HG02840 (cell line): Measurements from ENCODE around the gene BRICD5.

Source experiments
- ATAC-seq: cut with Tn5 transposase; IDR thresholded peaks from one replicate; pipeline ENCODE4 v1.9.1; 2021; ENCODE audit warnings: mild to moderate bottlenecking, moderate library complexity, moderate number of reproducible peaks; ENCODE audit not compliant: unreplicated experiment, low FRiP score

The BRICD5 gene

DNA sequence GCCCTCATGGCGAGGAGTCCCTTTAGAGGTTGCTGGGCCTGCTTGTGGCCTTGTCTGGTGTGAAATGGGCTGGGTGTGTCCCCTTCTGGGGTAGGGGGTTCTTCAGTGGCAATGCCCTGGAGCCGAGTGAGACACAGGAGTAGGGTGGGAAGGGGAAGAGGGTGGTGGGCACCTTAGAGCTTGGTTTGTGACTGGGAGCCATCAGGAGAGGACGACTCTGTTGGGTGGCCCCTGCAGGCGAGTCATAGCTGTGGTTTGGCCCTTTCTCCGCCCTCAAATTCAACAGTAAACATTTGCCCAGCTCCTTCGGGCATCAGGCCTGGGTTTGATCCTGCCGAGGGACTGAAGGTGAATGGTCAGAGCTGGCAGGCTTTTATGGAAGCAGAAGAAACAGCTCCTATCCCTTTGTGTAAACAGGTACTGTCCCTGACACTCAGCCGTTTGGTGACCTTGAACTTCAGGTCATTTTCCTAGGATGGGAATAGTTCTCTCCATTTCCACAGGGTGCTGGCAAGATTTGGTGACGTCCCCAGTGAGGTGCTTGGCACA, 15.7 kb upstream of the BRICD5 start:
- ATAC-seq, result no peak

DNA sequence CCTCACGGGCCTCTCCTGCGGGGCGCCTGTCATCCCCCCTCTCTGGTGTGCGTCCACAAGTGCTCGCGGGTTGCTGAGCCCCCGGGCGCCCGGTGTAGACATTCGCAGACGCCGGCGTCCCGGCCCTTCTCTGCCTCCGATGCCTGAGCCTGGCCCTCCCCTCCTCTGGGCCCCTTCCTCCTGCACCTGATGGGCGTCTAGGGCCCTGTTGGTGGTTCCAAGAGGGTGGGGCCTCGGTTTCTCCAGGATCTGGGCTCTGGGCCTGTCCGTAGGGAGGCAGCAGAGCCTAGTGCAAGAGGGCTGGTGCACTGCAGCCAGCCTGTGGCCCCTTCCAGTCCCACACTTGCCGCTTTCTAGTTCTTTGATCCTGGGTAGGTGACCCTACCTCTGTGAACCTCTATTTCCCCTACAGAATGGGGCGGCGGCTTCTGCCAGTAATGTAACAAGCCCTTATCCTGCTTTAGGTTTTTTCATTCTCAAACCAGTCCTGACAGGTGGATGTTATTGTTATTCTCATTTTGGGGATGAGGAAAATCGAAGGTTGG, 13.4 kb upstream of the BRICD5 start:
- peak; percentile 22 for ATAC-seq

DNA sequence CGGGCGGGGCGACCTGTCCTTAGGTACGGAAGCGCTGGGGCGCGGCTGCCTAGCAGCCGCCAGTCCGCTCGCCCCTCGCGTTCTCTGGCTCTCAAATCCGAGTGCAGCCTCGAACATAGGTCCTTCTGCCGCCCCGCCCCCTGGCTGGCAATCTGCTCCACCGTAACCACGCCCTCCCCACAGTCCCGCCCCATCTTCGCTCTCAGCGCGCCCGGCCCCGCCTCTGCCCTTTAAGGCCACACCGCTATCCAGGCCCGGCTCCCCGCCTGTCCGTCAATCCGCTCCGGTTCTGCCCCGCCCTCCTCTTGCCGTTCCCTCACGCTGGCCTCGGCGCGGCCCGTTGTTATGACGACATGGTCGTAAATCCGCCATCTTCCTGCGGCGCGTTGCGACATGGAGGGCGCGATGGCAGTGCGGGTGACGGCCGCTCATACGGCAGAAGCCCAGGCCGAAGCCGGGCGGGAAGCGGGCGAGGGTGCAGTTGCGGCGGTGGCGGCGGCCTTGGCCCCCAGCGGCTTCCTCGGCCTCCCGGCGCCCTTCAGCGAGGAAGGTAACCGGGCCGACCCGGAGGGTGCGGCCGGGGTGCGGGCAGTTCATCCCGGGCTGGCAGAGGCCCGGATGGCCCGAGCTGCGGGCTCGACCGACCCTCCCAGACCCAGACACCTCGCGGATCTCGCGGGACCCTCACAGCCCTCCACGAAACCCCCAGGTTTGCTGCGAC, 12.7 kb upstream of the BRICD5 start, which contains the start of gene E4F1:
Gene E4F1, plus strand, starts transcription at position 371 of the 721 bp plus-strand sequence. Its CDS starts 23 bp downstream, at position 394.
- ATAC-seq, result peak; percentile 95

DNA sequence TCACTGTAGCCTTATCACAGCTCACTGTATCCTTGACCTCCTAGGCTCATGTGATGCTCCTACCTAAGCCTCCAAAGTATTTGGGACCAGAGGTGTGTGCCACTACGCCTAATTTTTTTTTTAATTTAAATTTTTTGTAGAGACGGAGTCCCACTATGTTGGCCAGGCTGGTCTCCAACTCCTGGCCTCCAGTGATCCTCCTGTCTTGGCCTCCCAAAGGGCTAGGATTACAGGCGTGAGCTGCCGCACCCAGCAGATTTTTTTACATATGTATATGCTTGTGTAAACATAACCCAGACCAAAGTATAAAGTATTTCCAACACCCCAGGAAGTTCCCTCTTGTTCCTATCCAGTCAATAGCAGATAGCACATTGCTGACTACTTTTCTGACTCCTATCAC, 5.7 kb upstream of the BRICD5 start:
- no peak for ATAC-seq

DNA sequence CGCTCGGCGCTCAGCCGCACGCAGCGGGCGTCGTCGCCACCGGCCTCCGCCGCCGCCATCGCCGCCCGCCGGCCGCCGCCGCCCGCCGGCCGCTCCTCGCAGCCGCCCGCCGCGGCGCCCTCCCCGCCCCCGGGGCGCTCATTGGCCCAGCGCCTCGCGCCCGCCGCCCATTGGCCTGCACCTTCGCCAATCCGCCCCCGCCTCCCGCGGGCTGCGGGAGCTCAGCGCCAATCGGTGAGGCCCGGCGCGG, 4.0 kb upstream of the BRICD5 start, which contains the start of gene PGP:
Gene PGP, minus strand, starts transcription at position 122 of the 250 bp plus-strand sequence. Its CDS starts 63 bp downstream, at position 59.
- ATAC-seq, result no peak

DNA sequence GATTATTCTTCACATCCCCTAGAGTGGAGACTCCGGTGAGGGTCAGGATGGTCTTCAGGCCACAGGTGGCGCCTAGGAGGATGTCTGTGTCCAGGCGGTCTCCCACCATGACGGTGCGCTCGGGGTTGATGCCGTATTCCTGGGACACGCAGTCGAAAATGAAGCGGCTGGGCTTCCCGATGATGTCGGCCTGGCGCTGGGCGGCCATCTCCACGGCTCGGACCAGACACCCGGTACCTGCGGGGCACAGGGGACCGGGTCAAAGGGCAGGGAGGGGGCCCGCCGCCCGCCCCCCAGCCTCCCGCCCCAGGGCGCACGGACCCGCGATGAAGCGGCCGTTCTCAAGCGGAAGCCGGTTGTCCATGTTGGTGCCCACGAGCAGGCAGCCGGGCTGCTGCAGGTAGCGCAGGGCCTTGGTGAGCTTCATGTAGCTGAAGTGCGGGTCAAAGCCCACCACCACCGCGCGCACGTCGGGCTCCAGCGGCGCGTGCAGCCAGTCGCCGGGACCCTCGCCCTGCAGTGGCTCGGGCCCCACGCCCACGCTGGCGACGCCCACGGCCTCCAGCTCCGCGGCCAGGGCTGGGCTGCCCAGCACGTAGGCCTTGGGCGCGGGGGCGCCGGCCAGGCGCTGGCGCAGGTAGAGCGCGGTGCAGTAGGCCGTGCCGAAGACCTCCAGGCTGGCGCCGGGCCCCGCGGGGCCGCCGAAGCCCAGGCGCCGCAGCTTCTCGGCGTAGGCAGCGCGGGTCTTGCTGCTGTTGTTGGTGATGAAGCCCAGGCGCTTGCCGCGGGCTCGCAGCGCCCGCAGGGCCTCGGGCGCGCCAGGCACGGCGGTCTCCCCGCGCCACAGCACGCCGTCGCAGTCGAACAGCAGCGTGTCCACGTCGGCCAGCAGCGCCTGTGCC, 3.4 kb upstream of the BRICD5 start:
- ATAC-seq, result peak; percentile 7

DNA sequence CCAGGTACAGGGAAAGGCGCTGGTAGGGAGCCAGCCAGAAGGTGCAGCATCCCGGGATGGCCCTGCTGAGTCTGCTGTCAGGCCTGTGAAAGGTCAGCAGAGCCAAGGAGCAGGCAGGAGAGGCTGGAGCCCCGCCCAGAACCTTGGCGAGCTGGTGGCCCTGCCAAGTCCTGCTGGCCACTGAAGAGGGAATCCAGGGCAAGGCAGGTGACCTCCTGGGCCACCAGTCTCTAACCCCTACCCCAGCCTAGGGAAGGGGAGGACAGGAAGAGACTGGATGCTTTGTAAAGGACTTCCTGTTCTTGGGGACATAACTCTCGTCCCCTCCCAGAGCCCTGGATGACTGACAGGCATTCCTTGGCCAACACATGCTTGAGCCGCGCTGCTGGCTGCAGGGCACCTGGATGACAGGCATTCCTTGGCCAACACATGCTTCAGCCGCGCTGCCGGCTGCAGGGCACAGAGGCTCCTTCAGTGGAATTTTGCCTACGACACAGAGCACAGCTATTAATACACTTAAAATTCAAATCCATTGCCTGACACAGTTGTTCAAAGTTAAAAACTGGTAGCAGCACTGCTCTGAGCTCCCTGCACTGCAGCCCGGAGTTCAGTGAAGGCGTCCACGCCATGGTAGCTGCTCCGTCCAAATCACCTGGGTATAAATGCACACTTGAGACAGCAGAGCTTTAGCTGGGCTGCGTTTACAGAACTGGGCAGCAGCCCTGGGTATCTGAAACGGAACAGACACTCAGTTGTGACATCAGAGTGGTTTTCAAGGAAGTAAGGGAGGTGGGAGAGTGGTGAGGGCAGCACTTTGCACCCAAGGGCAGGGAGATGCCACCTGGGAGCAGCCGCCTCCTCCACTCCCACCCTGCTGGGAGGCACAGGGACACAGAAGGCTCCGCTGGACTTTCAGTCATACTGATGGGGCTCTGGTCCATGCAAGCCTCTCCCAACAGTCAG, 2.0 kb upstream of the BRICD5 start:
- no peak for ATAC-seq

DNA sequence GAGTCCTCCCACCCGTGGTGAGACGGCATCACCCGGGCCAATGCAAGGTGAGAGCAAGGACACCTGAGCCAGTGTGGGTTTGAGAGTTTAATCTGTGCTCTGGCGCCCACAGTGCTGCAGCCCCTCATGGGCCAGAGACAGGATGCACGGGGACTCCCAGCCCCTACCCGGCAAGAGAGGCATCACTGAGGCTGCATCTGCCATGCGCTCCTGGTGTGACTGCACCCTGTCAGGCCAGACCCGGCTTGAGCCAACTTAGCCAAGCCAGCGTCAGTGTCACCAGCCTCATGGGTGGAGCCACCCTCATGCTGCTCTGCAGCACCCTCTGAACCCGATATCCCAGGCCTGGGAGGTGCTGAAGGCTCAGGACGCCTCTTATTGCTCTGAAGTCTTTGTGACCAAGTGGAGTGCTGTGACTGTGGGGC, 1.3 kb upstream of the BRICD5 start:
- ATAC-seq, result no peak

DNA sequence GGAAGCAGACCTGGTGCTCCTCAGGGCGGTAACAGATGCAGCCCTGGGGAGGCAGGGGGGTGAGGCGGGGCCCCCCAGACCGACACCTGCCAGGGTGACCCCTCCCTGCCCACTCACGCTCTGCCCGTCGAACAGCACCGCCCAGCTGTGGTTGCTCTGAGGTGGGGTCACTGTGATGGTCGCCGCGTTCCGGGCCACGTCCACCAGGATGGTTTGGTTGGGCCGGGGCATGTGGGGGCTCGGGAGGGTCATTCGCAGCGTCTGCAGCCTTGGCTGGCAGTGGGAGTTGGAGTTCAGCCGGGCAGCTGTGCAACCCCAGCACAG, 692 bp downstream of the BRICD5 start:
- ATAC-seq, result no peak

DNA sequence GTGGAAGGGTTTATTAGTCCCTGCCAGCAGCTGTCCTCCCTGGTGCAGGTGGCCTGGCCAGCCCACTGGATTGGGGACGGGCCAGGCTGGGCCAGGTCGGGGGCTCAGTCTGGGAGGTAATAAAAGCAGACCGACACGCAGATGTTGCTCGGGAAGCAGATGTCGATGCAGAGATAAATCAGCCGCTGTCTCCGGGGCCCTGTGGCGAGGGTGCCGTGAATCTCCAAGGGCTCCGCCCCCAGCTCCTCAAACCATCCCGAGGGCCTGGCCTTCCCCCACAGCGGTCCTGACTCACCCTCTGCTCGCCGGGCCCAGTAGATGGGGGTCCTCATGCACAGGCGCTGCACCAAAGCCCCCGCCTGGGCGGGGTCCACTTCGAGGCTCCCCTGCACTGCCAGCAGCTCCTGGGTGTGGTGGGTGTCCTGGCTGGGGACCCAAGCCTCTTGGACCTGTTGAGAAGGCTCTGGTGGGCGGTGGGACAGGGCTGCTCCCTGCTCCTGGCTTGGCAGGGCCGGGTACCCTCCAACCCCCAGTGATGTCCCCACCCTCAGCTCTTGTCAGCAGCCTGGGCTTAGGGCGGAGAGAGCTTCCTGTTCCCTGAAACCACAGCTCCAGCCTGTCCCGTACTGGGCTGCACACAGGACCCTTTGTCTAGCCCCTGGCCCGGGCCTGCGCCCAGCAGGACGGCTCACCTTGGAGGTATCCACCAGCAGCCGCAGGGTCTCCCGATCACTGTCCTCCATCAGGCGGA, 1.2 kb downstream of the BRICD5 start:
- no peak for ATAC-seq

DNA sequence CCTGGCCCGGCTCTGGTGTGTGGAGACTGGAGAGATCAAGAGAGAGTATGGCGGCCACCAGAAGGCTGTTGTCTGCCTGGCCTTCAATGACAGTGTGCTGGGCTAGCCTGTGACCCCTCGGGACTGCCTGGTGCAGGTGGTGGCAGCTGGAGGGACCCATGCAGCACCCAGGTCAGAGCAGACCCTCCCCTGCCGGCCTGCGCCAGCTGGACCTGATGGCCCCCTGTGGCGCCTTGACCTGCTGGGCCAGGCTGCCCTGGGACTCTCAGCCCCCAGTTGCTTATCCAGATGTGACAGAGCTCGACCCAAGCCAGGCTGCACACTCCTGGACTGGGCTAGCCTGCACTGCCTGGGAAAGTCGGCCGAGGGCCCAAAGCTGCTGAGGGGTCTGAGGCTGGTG, 1.9 kb downstream of the BRICD5 start:
- no peak for ATAC-seq

DNA sequence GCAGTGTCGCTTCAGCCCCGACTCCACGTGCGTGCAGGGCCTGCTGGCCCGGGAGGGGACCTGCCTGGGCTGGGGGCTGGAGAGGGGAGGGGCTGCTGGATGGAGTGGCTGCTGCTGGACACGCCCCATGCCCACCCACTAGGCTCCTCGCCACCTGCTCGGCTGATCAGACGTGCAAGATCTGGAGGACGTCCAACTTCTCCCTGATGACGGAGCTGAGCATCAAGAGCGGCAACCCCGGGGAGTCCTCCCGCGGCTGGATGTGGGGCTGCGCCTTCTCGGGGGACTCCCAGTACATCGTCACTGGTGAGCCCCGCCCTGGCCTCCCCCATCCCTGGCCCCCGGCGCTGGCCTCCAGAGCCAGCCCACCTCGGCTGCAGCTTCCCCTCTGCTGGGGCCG, 2.4 kb downstream of the BRICD5 start:
- ATAC-seq, result no peak

DNA sequence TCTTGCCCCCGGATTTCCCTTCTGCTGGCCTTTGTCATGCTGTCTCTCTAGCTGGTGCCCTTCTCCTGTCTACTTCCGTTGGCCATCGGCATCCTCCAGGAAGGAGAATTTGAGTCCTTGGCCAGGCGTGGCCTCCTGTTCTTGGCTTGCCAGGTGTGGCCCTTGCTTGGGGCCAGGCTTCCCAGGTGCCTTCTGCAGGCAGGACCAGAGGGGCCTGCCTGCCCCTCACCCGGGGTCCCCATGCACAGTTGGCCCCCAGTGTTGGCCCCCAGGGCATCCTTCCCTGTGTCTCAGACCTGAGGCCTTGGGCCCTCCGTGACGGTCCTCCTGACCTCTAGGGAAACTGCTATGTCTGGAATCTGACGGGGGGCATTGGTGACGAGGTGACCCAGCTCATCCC, 2.8 kb downstream of the BRICD5 start:
- no peak for ATAC-seq

DNA sequence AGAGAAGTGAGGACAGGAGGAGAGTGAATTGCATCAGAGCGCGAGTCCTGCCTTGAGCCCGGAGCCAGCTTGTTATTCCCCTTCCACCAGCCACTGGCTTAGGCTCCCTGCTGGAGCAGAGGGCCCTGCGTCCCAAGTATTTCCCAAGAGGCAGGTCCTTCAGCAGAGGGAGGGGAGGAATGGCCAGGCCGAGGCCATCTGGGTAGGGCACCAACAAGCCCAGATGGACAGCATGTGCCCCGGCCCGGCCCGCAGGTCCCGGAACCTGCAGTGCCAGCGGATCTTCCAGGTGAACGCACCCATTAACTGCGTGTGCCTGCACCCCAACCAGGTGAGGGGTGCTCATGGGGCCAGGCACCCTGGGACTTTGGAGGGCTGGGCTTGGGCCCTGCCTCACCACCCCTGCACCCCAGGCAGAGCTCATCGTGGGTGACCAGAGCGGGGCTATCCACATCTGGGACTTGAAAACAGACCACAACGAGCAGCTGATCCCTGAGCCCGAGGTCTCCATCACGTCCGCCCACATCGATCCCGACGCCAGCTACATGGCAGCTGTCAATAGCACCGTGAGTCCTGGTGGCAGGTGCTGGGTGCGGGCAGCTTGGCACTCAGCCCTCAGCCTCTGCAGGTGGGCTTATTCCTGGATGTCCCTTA, 3.8 kb downstream of the BRICD5 start:
- ATAC-seq, result no peak

DNA sequence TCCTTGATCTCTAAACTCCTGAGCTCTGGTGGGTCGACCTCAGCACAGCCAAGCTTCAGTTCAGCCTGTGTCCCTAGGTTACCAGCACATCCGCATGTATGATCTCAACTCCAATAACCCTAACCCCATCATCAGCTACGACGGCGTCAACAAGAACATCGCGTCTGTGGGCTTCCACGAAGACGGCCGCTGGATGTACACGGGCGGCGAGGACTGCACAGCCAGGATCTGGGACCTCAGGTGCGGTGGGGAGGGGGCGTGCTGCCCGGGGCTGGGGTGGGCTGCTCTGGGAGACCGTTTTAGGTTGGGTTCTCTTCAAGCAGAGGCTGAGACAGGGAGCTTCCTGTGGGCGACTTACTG, 4.3 kb downstream of the BRICD5 start:
- no peak for ATAC-seq

DNA sequence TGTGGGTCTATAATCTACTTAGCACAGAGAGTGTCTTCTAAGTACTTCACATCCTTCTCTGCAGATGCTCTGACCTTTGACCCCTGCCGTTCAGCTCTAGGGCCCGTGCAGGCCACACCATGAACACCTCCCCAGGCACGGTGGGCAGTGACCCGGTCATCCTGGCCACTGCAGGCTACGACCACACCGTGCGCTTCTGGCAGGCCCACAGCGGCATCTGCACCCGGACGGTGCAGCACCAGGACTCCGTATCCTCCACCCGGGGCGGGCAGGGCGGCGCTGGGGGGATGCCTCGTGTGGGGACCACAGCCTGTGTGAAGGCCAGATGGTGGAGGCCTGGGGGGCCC, 4.7 kb downstream of the BRICD5 start:
- ATAC-seq, result no peak

DNA sequence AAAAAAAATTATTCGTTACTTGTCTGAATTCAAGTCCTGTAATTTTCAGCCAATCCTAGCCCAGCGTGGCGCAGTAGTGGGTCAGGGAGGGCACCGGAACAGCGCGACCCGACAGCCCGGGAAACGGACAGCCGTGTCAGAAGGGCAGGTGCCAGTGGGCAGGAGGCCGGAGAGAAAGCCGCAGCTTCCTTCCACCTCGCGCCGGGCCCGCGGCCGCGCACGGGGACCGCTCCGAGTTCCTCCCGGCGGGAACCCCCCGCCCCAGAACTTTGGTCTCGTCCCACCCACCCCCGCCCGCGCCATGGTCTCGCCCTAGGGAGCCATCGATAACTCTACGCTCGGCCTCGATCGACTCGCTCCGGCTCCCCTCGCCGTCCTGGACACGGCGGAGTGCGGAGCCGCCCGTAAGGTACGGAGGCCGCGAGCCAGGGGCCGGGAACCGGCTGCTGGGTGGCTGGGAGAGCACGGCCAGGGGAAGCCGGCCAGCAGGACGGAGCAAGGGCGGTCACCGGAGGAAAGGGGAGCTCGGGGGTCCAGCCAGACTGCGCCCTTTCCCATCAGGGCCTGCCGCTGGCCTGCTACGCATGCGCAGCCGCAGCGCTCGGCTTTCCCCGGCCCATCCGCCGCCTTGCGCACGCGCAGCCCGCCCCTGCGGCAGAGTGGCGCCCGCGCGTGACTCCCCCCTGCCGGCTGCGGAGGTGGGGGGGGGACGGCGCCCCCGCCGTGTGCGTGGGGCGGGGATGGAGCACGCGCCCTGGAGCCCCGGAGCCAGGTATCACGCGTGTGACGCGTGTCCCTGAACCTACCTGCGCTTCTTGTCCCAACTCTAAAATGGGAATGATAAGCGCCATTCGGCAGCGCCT, 5.3 kb downstream of the BRICD5 start, which contains the start of gene MLST8:
Gene MLST8, plus strand, starts transcription at position 351 of the 863 bp plus-strand sequence. CDS start 632 bp downstream, outside the sequence.
- peak; percentile 81 for ATAC-seq

DNA sequence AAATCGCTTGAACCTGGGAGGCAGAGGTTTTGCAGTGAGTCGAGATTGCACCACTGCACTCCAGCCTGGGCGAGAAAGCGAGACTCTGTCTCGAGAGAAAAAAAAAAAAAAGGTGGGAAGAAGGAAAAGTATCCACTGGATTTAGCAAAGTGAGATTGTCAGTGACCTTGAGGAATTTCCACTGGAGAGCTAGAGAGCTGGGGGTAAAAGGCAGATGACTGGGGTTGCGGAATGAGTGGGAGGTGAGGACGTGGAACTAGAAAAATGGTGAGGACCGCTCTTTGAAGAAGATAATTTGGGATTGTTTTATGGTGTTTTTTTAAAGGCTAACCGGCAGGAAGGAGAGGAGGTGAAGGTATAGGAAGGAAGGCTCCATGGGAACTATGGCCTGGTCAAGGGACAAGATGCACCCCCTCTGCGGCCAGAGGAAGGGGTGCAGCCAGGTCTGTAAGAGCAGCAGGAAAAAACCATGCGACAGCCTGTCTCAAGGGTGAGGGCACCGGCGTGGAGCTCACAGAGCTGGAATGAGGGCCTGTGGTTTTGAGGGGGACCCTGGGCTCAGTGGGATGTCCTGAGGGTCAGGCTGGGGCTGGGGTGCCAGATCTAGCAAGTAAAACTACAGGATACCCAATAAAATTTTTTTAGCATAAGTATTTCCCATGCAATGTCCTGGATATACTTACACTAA, 6.1 kb downstream of the BRICD5 start:
- ATAC-seq, result no peak
